ENCODE data around the gene PTPRN. TPM values are rescaled to one million over a fixed set of nuclear protein-coding genes. Genes with fewer than 3 reads are reported as not detected.
A peak's percentile ranks its signal among the peaks of the same experiment; 100 is the strongest.

The PTPRN gene
- polyA plus RNA-seq, 1 experiment: 11.7 TPM

DNA sequence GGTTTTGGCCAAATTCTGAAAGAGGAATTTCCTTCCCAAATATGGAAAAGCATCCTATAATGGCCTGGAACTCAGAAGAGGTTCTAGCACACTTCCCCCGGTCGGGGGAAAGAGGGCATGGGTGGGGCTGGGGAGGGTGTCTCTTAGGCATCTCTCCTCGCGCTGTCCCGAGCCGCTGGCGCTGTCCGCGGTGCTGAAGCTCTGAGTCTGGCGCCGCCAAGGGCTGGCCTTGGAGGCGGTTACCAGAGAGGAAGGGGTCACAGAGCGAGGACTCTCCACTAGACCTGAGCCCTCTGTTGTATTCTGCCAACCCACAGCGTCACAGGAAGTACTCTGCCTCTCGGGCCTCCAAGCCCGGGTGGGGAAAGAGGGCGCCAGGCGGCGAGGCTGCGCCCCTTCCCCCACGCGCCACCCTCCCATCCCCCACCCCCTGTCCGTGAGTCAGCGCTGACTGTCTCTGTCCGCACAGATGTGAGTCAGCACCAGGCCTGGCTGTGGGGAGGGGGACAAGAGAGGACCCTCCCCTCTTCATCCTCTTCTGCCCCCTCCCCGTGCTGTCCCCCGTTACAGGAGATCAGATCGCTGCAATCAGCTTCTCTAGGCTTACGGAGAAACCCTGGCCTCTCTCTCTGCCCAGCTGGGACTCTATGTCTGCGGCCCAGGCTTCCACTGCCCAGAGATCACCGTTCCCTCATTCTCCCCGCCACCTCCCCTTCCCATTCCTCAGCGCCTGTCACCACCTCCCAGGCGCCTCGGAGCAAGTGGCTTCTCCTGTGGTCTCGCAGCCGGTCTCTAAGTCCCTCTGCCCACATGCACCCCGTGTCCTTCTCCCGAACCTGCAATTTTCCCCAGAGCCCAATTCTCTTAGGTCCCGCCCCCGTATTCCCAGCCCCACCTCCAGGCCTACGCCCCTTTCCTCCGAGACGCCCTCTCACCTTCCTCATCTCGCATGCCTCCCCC, 779 bp downstream of the PTPRN start:
- no peaks in the 10 kb centered on the region; the same call in 1 of the 2 replicates for H3K9me3 ChIP-seq (ENCODE audit: control insufficient read depth, insufficient read depth, low read length)
- POLR2A ChIA-PET: interaction anchor here (0.7 to 1.0 kb wide), 5 partner anchors 27 to 127 kb away, joined by 3 to 6 read pairs (median 3); partner anchors contain the start of genes DNAJB2 and DNPEP
- peak overlapping the region; percentile 61 for H3K4me3 ChIP-seq (ENCODE audit: low read depth, low read length)
- TF ChIP-seq, protein P1, sequence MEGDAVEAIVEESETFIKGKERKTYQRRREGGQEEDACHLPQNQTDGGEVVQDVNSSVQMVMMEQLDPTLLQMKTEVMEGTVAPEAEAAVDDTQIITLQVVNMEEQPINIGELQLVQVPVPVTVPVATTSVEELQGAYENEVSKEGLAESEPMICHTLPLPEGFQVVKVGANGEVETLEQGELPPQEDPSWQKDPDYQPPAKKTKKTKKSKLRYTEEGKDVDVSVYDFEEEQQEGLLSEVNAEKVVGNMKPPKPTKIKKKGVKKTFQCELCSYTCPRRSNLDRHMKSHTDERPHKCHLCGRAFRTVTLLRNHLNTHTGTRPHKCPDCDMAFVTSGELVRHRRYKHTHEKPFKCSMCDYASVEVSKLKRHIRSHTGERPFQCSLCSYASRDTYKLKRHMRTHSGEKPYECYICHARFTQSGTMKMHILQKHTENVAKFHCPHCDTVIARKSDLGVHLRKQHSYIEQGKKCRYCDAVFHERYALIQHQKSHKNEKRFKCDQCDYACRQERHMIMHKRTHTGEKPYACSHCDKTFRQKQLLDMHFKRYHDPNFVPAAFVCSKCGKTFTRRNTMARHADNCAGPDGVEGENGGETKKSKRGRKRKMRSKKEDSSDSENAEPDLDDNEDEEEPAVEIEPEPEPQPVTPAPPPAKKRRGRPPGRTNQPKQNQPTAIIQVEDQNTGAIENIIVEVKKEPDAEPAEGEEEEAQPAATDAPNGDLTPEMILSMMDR (IDR thresholded peaks at IDR 0.05; ENCODE audit: low read depth, low read length): no peak
- H3K27ac ChIP-seq (ENCODE audit: low read depth, low read length): peak overlapping the region; percentile 61
- no peaks in the 10 kb centered on the region for H3K27me3 ChIP-seq (ENCODE audit: control insufficient read depth, insufficient read depth, low read length)
- CTCF ChIA-PET: interaction anchor here (0.6 to 1.9 kb wide), 2 partner anchors 13 to 149 kb away, joined by 3 to 5 read pairs; no protein-coding TSS in a partner anchor
- peak; percentile 21 for DNase-seq (ENCODE audit: low read depth, low spot score)

DNA sequence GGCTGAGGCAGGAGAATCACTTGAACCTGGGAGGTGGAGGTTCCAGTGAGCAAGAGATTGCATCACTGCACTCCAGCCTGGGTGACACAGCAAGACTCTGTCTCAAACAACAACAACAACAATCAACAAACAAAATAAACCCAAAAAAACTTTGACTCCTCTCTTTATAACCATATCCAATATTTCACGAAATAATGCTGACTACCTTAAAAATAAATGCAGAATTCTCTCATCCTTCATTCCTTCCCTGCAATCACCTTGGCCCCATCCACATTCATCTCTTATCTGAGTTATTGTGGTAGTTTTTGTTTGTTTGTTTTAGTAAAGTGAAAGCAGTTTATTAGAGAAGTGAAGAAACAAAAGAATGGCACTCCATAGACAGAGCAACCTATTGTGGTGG, 3.2 kb downstream of the PTPRN start:
- ChIA-PET POLR2A (no interaction called here), CTCF (interaction anchor here (2.1 kb wide), 1 partner anchor 11 kb away, joined by 16 read pairs; no protein-coding TSS in a partner anchor)
- TF ChIP-seq, protein P1 (IDR thresholded peaks at IDR 0.05; ENCODE audit: low read depth, low read length): no peak
- H3K9me3 ChIP-seq (ENCODE audit: control insufficient read depth, insufficient read depth, low read length): no peaks in the 10 kb centered on the region; the same call in 1 of the 2 replicates
- no peak overlapping the region for H3K27ac ChIP-seq (ENCODE audit: low read depth, low read length)
- H3K4me3 ChIP-seq (ENCODE audit: low read depth, low read length): no peak overlapping the region
- no peaks in the 10 kb centered on the region for H3K27me3 ChIP-seq (ENCODE audit: control insufficient read depth, insufficient read depth, low read length)
- no peak for DNase-seq (ENCODE audit: low read depth, low spot score)

DNA sequence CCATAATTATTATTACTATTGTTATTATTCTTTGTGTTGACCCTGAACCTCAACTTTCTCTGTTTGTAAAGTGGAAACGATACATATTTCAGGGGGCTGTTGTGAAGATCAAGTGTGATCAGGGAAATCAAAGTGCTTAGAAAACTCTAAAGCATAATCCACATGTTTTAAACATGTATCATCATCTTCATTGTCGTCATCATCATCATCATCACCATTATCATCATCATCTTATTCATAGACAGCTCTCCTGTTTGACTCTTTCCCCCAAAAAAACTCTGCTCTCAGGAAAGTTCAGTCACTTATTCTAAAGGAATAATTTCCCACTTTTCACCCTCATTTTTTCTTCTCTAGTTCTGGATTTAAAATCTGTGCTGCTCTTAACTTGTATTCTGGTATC, 5.0 kb downstream of the PTPRN start:
- no peaks in the 10 kb centered on the region; the same call in 1 of the 2 replicates for H3K9me3 ChIP-seq (ENCODE audit: control insufficient read depth, insufficient read depth, low read length)
- no peak overlapping the region for H3K4me3 ChIP-seq (ENCODE audit: low read depth, low read length)
- DNase-seq (ENCODE audit: low read depth, low spot score): no peak
- POLR2A ChIA-PET: no interaction called here
- CTCF ChIA-PET: interaction anchor here (1.8 kb wide), 1 partner anchor 9 kb away, joined by 6 read pairs; no protein-coding TSS in a partner anchor
- no peak overlapping the region for H3K27ac ChIP-seq (ENCODE audit: low read depth, low read length)
- TF ChIP-seq, protein P1 (IDR thresholded peaks at IDR 0.05; ENCODE audit: low read depth, low read length): no peak
- H3K27me3 ChIP-seq (ENCODE audit: control insufficient read depth, insufficient read depth, low read length): no peaks in the 10 kb centered on the region

DNA sequence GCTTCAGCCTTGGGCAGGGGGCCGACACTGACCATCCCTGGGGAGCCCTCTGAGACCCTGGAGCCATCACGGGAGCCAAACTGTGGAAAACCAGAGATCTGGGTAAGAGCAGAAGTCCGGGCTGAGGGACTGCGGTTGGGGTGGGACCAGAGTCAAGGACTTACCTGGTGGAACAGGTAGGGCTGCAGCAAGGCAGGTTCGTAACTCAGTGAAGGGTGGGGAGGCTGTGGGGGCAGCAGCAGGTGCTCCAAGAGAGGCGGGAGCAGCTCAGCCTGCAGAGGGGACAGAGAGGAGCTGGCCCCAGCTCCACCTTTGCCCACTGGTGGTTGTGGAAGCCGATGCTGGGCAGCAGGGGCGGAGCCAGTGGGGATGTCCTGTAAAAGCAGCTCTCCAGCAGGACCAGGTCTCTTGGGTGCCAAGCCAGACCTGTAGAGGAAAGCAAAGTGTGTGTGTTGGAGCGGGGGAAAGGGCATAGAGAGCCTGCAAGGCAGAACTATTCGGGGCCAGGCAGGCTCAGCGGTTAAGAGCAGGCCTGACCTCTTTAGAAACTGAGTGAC, 6.7 kb downstream of the PTPRN start:
- Histone ChIP-seq H3K27me3 (ENCODE audit: control insufficient read depth, insufficient read depth, low read length) (no peaks in the 10 kb centered on the region), H3K4me3 (ENCODE audit: low read depth, low read length) (no peak overlapping the region), H3K27ac (ENCODE audit: low read depth, low read length) (no peak overlapping the region), H3K9me3 (ENCODE audit: control insufficient read depth, insufficient read depth, low read length) (no peaks in the 10 kb centered on the region)
- CTCF ChIA-PET: interaction anchor here (12.4 kb wide), 1 partner anchor 143 kb away, joined by 131 read pairs; the partner anchor contains the start of gene NHEJ1
- POLR2A ChIA-PET: no interaction called here
- DNase-seq (ENCODE audit: low read depth, low spot score): no peak
- TF ChIP-seq, protein P1 (IDR thresholded peaks at IDR 0.05; ENCODE audit: low read depth, low read length): no peak

All from AG04450 (cell line).